GM18907 (cell line): ENCODE data around the gene NFATC1.
"Not testable (repeated sequence)": the region's sequence is repeated elsewhere in the genome, so short reads cannot be mapped to it uniquely, and the experiment has no call there.

Experiments
- ATAC-seq: cut with Tn5 transposase; IDR thresholded peaks from one replicate; pipeline ENCODE4 v1.9.1; 2021; ENCODE audit warnings: mild to moderate bottlenecking, moderate library complexity; ENCODE audit not compliant: unreplicated experiment

Gene NFATC1

GRCh38 chr18:79503406-79503805 lies 107.7 kb downstream of the NFATC1 start:
- no peak for ATAC-seq

- ATAC-seq = no peak
Observed at GRCh38 chr18:79504034-79504433, 108.3 kb downstream of the NFATC1 start.

- not testable (repeated sequence) for ATAC-seq
Observed at GRCh38 chr18:79504495-79504894, 108.8 kb downstream of the NFATC1 start.

- ATAC-seq = not testable (repeated sequence)
Observed at GRCh38 chr18:79505465-79505864, 109.7 kb downstream of the NFATC1 start.

- peak; percentile 64 for ATAC-seq
Observed at GRCh38 chr18:79506191-79507075, 110.7 kb downstream of the NFATC1 start.

- ATAC-seq = peak; percentile 33
Observed at GRCh38 chr18:79507076-79507545, 111.4 kb downstream of the NFATC1 start.

- ATAC-seq = peak; percentile 15
Observed at GRCh38 chr18:79507546-79508480, 112.1 kb downstream of the NFATC1 start.

GRCh38 chr18:79508565-79509535 lies 113.1 kb downstream of the NFATC1 start:
- peak; percentile 39 for ATAC-seq

GRCh38 chr18:79509536-79509930 lies 113.8 kb downstream of the NFATC1 start:
- no peak for ATAC-seq

- no peak for ATAC-seq
Observed at GRCh38 chr18:79510046-79510685, 114.4 kb downstream of the NFATC1 start.

- no peak for ATAC-seq
Observed at GRCh38 chr18:79510731-79511241, 115.1 kb downstream of the NFATC1 start.

GRCh38 chr18:79511271-79511670 lies 115.5 kb downstream of the NFATC1 start:
- ATAC-seq = no peak

GRCh38 chr18:79511671-79512301 lies 116.1 kb downstream of the NFATC1 start:
- no peak for ATAC-seq

- no peak for ATAC-seq
Observed at GRCh38 chr18:79512461-79513380, 117.0 kb downstream of the NFATC1 start.

GRCh38 chr18:79513381-79514081 lies 117.8 kb downstream of the NFATC1 start:
- ATAC-seq = no peak

GRCh38 chr18:79515331-79515730 lies 119.6 kb downstream of the NFATC1 start:
- no peak for ATAC-seq

GRCh38 chr18:79515944-79516351 lies 120.2 kb downstream of the NFATC1 start:
- ATAC-seq = no peak
